GM21515 (cell line): ENCODE measurements around the gene NHLRC2.
"Not testable (repeated sequence)": the region's sequence is repeated elsewhere in the genome, so short reads cannot be mapped to it uniquely, and the experiment has no call there.

Experiments used
- ATAC-seq: cut with Tn5 transposase; IDR thresholded peaks from one replicate; pipeline ENCODE4 v1.9.1; 2021; ENCODE audit not compliant: unreplicated experiment

NHLRC2 gene, protein sequence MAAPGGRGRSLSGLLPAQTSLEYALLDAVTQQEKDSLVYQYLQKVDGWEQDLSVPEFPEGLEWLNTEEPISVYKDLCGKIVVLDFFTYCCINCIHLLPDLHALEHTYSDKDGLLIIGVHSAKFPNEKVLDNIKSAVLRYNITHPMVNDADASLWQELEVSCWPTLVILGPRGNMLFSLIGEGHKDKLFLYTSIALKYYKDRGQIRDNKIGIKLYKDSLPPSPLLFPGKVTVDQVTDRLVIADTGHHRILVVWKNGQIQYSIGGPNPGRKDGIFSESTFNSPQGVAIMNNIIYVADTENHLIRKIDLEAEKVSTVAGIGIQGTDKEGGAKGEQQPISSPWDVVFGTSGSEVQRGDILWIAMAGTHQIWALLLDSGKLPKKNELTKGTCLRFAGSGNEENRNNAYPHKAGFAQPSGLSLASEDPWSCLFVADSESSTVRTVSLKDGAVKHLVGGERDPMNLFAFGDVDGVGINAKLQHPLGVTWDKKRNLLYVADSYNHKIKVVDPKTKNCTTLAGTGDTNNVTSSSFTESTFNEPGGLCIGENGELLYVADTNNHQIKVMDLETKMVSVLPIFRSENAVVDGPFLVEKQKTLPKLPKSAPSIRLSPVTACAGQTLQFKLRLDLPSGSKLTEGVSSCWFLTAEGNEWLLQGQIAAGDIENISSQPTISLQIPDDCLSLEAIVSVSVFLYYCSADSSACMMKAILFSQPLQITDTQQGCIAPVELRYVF

DNA sequence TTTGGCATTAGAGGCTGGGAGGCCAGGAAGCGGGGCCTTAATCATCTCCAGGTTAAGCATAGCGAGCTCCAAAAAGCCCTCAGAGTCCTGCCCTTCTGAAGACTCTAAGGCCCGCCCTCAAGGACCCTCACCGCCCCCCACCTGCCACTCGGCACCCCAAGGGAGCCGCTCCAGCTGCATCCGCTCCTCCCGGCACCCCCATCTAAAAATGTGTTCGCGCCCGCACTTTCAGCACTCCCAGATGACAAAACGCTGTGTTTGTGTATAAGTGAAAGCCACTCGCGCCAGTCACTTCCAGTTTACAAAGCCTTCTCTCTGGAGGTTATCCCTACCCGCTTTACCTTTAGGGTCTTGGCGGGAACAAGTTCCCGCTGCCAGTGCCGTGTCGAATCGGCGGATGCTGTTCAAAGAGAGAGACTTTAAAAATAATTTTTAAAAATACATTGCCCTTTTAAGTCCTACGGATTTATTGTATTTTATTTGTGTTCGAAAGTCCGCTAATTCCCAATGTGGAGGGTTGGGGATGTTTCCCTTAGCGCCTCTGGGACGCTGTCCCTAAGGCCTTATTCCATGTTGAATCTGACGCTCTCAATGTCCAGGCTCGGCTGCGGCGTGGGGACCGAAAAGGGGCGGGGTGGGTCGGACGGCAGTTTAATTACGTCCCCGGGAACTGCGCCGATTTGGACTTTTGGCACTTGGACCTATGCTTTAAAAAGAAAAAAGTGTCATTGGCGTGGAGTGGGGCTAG is at the start of gene NHLRC2, which contains the start of gene DCLRE1A:
NHLRC2 (plus strand) TSS at position 649 of the 748 bp plus-strand sequence. CDS start 212 bp downstream, outside the sequence.
DCLRE1A (minus strand) TSS at position 70 of the 748 bp plus-strand sequence. CDS start 900 bp downstream, outside the sequence.
- peak; percentile 42 for ATAC-seq

DNA sequence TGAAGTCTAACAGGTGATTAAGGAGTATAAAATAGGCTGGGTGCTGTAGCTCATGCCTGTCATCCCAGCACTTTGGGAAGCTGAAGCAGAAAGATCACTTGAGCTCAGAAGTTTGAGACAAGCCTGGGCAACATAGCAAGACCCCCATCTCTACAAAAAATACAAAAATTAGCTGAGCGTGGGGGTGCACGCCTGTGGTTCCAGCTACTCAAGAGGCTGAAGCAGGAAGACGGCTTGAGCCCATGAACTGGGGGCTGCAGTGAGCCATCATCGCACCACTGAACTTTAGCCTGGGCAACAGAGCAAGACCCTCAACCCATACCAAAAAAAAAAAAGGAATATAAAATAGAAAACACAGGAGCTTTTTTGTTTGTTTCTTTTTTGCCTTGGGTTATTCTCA is 48.0 kb upstream of the NHLRC2 start:
- ATAC-seq, result no peak

DNA sequence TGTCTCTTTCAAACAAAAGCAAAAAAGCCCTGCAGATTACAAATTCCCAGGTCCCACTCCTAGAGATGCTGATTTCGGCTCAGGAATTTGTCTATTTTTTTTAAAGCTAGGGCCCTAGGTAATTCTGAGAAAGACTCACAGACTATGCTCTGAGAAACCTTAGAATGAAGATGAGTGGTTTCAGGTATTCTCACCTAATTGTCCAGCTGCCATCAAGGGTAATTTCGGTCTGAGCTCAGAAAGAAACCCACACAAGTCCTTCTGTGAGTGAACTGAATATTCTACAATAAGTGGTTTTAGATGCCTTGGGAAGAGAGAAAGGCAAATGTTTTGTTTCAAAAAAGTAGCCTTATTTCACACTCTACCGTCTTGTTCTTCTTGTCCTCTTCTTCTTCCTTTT is 46.3 kb upstream of the NHLRC2 start:
- no peak for ATAC-seq

DNA sequence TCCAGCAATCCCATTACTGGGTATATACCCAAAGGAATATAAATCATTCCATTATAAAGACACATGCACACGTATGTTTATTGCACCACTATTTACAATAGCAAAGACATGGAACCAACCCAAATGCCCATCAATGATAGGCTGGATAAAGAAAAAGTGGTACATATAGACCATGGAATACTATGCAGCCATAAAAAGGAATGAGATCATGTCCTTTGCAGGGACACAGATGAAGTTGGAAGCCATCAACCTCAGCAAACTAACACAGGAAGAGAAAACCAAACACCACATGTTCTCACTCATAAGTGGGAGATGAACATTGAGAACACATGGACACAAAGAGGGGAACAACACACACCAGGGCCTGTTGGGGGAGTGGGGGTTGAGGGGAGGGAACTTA is 39.8 kb upstream of the NHLRC2 start:
- not testable (repeated sequence) for ATAC-seq

DNA sequence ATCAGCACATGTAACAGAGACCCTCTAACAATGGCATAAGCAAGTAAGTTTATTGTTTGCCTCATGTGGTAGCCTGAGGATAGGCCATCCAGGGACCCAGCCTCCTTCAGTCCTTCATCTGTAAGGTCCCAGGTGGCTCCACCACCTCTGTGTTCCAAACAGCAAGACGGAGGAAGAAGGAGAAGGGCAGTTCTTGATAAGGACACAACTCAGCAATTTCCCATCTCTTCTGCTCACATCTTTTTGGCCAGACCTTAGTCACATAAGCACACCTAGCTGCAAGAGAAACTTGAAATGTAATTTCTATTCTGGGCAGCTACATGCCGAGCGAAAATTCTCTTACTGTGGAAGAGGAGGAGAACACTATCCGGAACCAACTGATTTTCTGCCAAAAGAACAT is 34.5 kb upstream of the NHLRC2 start:
- ATAC-seq, result no peak

DNA sequence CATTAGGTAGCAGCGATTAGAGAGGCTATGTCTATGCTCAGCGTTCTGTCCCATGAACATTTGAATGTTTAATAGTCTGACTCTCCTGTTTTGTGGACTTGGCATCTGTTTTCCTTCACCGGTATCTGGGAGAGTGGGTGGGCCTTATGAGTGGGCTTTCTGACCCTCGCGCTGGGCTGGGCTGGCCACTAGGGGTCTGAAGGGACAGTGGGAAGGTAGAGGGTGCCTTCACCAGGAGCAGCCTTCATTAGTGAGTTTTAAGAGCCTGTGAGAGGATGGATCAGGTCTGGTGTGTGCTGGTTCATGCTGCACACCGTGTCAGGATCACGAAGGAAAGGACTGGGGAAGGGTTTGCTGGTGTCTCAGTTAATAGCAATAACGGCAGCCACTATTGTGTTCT is 34.0 kb upstream of the NHLRC2 start:
- no peak for ATAC-seq

DNA sequence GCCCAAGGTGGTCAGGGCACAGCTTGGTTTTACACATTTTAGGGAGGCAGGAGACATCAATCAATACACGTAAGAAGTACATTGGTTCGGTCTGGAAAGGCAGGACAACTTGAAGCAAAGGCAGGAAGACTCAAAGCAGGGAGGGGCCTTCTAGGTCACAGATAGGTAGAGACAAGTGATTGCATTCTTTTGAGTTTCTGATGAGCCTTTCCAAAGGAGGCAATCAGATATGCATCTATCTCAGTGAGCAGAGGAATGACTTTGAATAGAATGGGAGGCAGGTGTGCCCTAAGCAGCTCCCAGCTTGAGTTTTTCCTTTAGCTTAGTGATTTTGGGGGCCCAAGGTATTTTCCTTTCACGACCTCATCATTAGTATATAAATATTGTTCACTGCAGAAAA is 33.2 kb upstream of the NHLRC2 start:
- not testable (repeated sequence) for ATAC-seq

DNA sequence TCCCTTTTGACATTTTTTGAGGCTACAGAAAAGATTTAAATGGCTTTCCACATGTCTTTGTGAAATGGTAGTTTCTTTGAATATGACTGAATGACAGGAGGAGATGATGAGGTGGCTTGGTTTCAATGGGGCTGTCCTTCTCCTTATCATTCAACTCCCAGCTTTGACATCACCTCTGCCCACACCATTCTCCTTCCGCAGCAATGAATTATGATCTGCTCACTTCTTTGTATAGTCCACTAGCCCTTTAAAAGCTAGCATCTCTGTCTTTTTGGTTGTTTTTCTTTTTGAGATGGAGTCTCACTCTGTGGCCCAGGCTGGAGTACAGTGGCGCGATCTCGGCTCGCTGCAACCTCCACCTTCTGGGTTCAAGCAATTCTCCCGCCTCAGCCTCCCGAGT is 32.3 kb upstream of the NHLRC2 start:
- no peak for ATAC-seq

DNA sequence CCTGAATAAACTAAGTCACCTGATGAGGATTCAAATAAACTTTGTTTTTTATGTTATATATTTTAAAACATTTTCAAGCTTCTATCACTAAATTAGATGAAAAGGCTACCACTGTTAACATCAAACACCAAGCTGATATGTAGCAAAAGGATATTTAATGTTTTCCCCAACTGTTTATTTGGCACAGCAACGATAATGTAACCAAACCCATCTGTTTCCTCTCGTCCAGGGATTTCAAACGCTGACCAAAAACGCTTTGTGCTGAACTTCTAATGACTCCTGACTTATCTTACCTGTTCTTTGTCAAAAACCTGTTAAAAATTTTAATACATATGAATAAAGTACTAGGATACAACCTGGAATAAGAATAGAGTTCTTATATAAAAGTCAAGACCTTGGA is 31.1 kb upstream of the NHLRC2 start:
- no peak for ATAC-seq

DNA sequence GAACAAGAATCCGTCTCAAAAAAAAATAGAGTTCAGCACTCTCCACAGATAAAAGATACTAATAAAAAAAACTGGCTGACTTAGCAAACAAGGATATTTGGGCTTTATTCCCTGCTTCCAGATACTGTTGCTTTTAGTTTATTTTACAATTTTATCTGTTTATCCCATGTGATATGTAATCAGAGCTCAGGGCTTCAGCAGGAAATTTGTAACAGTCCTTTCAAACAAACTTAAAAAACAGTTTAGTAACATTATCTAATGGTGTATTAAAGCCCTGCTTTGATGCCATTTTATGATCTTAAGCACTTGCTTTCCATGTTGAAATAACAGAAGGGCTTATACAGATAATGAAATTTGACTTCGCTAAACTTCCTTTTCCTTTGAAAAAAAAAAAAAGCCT is 28.7 kb upstream of the NHLRC2 start:
- no peak for ATAC-seq

DNA sequence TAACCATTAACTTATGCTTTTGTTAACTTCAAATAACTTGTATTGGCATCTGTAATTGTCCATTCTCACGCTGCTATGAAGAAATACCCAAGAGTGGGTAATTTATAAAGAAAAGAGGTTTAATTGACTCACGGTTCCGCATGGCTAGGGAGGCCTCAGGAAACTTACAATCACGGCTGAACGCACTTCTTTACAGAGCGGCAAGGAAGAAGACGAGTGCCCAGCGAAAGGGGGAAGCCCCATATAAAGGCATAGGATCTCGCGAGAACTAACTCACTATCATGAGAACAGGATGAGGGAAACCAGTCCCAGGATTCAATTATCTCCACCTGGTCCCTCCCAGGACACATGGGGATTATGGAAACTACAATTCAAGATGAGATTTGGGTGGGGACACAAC is 25.9 kb upstream of the NHLRC2 start:
- not testable (repeated sequence) for ATAC-seq

DNA sequence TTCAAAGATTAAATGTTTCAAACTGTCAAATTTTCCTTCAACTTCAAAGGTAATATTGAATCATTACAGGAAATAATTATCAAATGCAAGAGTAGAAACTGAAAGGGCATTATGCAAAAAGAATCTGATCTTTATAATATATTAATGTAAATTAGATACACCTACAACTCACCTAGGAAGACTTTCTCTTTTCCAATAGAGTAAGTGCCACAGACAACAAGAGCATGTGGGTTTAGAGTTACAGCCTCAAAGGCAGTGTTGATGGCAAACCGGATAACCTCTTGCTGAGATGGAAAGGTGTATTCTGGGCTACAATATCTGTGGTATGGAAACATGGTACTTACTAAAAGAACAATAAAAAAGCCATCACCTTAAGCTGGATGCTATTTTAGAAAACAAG is 12.3 kb upstream of the NHLRC2 start:
- ATAC-seq, result no peak

DNA sequence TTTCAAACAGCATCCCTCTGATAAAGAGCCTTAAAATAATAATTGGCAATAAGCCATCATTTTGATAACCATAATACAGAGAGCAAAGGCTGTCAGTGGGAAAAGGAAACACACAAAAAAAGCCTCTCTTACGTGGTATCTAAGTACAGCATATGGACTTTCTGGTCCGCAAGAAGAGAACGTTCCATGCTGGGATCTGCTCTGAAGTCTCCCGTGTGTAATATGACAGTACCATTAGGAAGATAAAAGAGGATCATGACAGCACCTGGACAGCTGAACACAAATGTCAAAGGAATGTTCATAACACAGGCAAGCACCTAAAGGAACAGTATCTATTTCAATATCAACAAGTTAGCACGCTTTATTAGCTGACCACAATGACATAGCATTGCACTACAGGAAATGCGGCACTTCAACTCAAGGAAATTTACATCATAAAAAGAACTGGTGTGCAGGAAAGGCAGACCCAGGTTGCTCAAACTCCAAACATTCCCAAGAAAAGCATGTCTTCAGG is 10.4 kb upstream of the NHLRC2 start:
- ATAC-seq, result no peak

DNA sequence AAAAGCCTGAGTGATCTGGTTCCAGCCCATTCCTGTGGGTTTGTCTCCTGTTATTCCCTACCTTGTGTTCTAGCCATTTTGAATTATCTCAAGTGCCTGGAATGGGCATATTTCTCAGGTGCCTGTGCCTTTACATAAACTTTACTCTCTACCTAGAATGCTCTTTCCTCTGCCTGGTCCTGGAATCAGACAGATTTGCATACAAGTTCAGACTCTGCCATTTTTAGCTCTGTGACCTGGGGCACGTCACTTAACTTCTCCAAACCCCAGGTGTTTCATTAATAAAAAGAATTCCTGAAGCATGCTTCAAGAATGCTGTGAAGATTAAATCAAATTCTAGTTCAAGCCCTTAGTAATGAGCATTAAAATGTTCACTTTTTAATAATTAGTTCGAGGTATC is 8.4 kb upstream of the NHLRC2 start:
- no peak for ATAC-seq

DNA sequence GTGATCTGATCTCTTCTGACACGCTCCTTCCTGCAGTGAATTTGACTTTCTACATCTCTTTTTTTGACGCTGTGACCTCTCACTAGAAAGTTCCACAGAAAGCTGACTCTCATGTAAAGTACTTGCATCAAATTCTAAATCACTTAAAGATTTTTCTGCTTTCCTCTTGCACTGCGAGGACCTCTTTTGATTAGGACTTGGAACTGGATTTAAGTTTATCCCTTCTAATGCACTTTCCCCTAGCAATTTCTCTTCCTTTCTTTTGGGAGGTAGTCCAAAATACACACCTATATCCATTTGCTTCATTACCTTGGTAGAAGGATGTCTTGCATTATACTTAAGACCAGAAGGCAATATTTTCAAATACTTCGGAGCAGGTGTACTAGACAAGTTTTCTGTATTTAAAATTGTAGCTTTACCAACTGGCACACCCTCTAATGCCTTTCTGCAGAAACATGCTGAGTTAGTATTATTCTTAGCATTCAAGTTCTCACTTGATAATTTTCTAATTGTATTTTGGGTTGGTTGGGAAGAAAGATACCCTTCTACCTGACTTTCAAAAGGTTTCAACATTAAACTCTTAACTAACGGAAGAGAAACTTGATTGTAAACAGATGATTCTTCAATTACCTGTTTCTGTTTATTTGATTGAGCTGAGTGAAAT is 5.2 kb upstream of the NHLRC2 start:
- ATAC-seq, result no peak

DNA sequence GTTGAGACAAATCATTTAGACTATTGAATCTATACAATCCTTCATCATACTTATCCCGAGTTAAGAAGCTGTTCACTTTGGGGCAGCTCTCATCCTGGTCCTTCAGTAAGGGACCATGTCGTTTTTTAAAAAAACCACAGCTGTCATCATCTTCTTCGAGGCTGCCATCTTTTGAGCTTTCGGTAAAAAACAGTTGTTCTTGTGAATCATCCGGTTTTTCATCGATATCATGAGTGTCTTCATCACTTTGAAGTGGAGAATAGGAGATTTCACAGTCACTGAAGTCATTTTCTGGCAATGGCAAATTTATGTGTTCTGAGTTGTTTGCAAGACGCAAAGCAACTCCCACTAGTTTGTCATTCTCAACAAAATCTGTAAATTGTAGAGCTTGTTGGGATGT is 4.5 kb upstream of the NHLRC2 start:
- no peak for ATAC-seq

DNA sequence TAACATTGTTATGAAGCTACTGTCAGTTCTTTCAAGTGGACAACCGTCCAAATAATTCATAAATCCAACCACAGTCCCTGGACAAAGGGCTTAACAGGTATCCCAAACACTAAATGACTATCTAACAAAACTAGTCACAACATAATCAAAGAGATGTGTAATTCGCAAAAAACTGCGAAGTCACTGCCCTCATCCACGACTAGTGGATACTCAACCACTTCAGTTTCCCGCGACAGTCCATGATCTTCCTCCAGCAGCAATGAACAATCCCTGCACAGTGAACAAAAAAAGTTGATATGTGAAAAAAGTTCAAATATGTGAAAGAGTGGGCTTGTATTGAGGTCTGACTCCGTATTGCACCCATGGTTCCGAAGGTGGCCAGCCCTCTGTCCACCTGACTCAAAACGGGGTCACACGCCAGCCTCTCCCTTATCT is 866 bp upstream of the NHLRC2 start:
- no peak for ATAC-seq

DNA sequence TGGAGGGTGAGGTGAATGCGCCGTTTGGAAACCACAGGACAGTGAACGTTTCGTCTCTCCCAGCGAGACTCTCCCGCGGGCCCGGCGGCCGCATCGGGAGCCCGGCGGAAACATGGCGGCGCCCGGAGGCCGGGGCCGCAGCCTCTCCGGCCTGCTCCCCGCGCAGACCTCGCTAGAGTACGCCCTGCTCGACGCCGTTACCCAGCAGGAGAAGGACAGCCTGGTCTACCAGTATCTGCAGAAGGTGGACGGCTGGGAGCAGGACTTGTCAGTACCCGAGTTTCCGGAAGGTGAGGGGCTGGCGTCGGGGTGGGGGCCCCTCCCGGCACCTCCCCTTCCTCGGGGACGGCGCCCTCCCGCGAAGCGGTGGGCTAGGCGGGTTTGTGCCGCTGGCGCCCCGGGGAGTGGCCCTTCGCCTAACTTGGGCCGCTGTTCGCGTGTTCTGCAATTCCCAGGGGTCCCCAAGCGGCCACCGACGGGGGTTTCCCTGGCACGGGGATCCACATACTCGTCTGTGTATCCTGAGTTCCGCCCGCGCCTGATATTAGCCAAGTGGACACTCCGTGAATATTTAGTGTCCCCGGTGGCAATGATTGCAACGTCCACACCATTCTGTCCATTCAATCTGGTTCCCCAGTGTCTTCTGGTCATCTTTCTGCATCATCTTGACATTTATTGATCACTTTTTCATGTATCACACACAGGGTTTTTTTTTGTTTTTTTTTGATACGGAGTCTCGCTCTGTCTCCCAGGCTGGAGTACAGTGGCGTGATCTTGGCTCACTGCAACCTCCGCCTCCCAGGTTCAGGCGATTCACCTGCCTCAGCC is 514 bp downstream of the NHLRC2 start:
- ATAC-seq, result peak; percentile 28

DNA sequence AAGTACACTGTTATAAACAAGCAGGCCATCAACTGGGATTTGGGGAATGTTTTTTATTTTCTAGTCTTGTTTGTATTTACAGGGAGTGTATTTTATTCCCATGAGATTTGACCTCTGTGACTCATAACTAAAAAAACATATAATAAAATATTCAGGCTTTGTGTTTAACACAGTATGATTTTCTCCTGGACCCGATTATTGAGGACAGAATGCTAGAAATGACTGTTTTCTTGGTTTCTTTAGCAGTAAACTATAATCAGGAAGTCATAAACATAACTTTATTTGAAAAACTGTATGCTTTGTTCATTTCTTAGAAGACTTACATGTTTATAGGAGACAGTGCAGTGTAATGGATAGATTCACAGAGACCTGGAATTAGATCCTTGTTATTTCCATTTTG is 2.1 kb downstream of the NHLRC2 start:
- no peak for ATAC-seq

DNA sequence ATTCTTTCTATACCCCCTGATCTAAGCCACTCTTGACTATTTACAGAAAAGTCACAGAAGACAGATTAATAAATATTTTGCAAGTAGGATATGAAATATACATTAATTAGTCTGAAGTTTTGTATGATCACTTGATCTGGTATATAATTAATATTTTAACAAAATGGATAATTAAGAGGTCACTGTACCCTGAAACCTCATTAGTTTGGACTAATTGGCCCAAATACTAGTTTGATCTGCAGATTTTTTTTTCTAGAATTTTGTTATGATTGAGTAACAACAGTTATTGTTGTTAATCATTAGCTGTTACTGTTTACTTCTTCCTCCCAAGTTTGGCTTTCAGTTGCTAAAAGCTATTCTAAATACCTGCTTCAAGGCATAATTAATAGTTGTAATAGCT is 2.7 kb downstream of the NHLRC2 start:
- ATAC-seq, result no peak
